ENCODE results near the gene SMIM41. TPM values are rescaled to one million over a fixed set of nuclear protein-coding genes. Genes with fewer than 3 reads are reported as not detected.

The SMIM41 gene
- polyA plus RNA-seq, 3 donors: not detected

- H3K4me3 Mint-ChIP-seq: peak overlapping the region; percentile 70 to 80
- peak overlapping the region; percentile 87 to 96 (median 95) for H3K27ac Mint-ChIP-seq
- H3K4me1 Mint-ChIP-seq: peaks cover 38% of the 10 kb centered on the region
- no peaks in the 10 kb centered on the region for H3K36me3 ChIP-seq (replicated peaks in 1 of 2; ENCODE audit: control insufficient read depth in 1 of 2, insufficient read depth in 2 of 2, low read length in 2 of 2)
- peak overlapping the region; percentile 69 for H3K4me2 ChIP-seq (replicated peaks; ENCODE audit: extremely low read depth, low read length, poor library complexity, severe bottlenecking)
- H3K4me1 ChIP-seq (ENCODE audit: control insufficient read depth in 1 of 2, insufficient read depth in 2 of 2, low read length in 2 of 2): peaks cover 31 to 40% of the 10 kb centered on the region in 2 donors
- no peaks in the 10 kb centered on the region for H4K20me1 ChIP-seq (ENCODE audit: insufficient read depth, low read length)
- H3K27me3 Mint-ChIP-seq (ENCODE audit: low read depth in 3 of 3): peaks cover 21 to 36% (median 22%) of the 10 kb centered on the region in 3 donors
- H3K9me3 ChIP-seq (replicated peaks in 1 of 2; ENCODE audit: control insufficient read depth in 1 of 2, insufficient read depth in 1 of 2, low read length in 2 of 2): no peaks in the 10 kb centered on the region
- H3K27ac ChIP-seq (ENCODE audit: low read depth in 1 of 2, low read length in 2 of 2): peak overlapping the region; percentile 47 to 84
- peak overlapping the region; percentile 15 to 66 (median 31) for H3K4me3 ChIP-seq (replicated peaks in 1 of 3; ENCODE audit: low read depth in 2 of 3, low read length in 3 of 3)
- peaks cover 0 to 3% (median 0%) of the 10 kb centered on the region in 7 donors for H3K9me3 Mint-ChIP-seq
- under 1% methylated on average over 41 of the region's 48 CpGs for WGBS (ENCODE audit: insufficient coverage)
- TF ChIP-seq CTCF (IDR thresholded peaks at IDR 0.05): no peak
- H3K36me3 Mint-ChIP-seq: peaks cover 2 to 13% of the 10 kb centered on the region in 2 donors
- no peak overlapping the region for H2AFZ ChIP-seq (ENCODE audit: insufficient read depth, low read depth, low read length, poor library complexity, severe bottlenecking)
- H3K9ac ChIP-seq (ENCODE audit: insufficient read depth, low read length, poor library complexity, severe bottlenecking): peak overlapping the region; percentile 64
- no peaks in the 10 kb centered on the region for H3K79me2 ChIP-seq (ENCODE audit: insufficient read depth, low read length)
- peak; percentile 92 to 97 (median 97) for DNase-seq
- intact Hi-C loops (cut with micrococcal nuclease): loop anchor here in 1 of 2 donors (2.0 kb wide), 1 partner anchor 18 kb away; the partner anchor contains the start of gene NR4A1
- H3K27me3 ChIP-seq (ENCODE audit: control insufficient read depth in 2 of 2, insufficient read depth in 2 of 2, low read length in 2 of 2): peaks cover 8 to 28% of the 10 kb centered on the region in 2 donors
Measured at GRCh38 chr12:52032804-52033445, 46.6 kb upstream of the SMIM41 start.

GRCh38 chr12:52033446-52034140 is 45.9 kb upstream of the SMIM41 start:
- Histone ChIP-seq H3K9ac (ENCODE audit: insufficient read depth, low read length, poor library complexity, severe bottlenecking) (peak overlapping the region; percentile 64), H3K4me1 (ENCODE audit: control insufficient read depth in 1 of 2, insufficient read depth in 2 of 2, low read length in 2 of 2) (peaks cover 35 to 46% of the 10 kb centered on the region in 2 donors), H3K9me3 (replicated peaks in 1 of 2; ENCODE audit: control insufficient read depth in 1 of 2, insufficient read depth in 1 of 2, low read length in 2 of 2) (no peaks in the 10 kb centered on the region), H3K36me3 (replicated peaks in 1 of 2; ENCODE audit: control insufficient read depth in 1 of 2, insufficient read depth in 2 of 2, low read length in 2 of 2) (no peaks in the 10 kb centered on the region), H3K79me2 (ENCODE audit: insufficient read depth, low read length) (no peaks in the 10 kb centered on the region), H4K20me1 (ENCODE audit: insufficient read depth, low read length) (no peaks in the 10 kb centered on the region), H2AFZ (ENCODE audit: insufficient read depth, low read depth, low read length, poor library complexity, severe bottlenecking) (no peak overlapping the region), H3K4me3 (replicated peaks in 1 of 3; ENCODE audit: low read depth in 2 of 3, low read length in 3 of 3) (peak overlapping the region; percentile 15 to 66 (median 31)), H3K4me2 (replicated peaks; ENCODE audit: extremely low read depth, low read length, poor library complexity, severe bottlenecking) (peak overlapping the region; percentile 69), H3K27me3 (ENCODE audit: control insufficient read depth in 2 of 2, insufficient read depth in 2 of 2, low read length in 2 of 2) (peaks cover 8 to 28% of the 10 kb centered on the region in 2 donors), H3K27ac (ENCODE audit: low read depth in 1 of 2, low read length in 2 of 2) (peak overlapping the region; percentile 47 to 84)
- WGBS (ENCODE audit: insufficient coverage): 40% methylated on average over 7 of the region's 13 CpGs
- DNase-seq: peak in 2 of 3 donors; percentile 22 to 42
- H3K4me1 Mint-ChIP-seq: peaks cover 43% of the 10 kb centered on the region
- peaks cover 0 to 5% (median 0%) of the 10 kb centered on the region in 7 donors for H3K9me3 Mint-ChIP-seq
- H3K27me3 Mint-ChIP-seq (ENCODE audit: low read depth in 3 of 3): peaks cover 26 to 42% (median 27%) of the 10 kb centered on the region in 3 donors
- TF ChIP-seq CTCF (IDR thresholded peaks at IDR 0.05): no peak
- peaks cover 7 to 13% of the 10 kb centered on the region in 2 donors for H3K36me3 Mint-ChIP-seq
- peak overlapping the region; percentile 70 to 80 for H3K4me3 Mint-ChIP-seq
- intact Hi-C loops (cut with micrococcal nuclease): loop anchor here in 1 of 2 donors (2.0 kb wide), 1 partner anchor 17 kb away; the partner anchor contains the start of gene NR4A1
- H3K27ac Mint-ChIP-seq: peak overlapping the region; percentile 87 to 96 (median 95)

All from CD14-positive monocyte (primary cell).